Measurements from ENCODE around the gene SLC39A3.

DNA sequence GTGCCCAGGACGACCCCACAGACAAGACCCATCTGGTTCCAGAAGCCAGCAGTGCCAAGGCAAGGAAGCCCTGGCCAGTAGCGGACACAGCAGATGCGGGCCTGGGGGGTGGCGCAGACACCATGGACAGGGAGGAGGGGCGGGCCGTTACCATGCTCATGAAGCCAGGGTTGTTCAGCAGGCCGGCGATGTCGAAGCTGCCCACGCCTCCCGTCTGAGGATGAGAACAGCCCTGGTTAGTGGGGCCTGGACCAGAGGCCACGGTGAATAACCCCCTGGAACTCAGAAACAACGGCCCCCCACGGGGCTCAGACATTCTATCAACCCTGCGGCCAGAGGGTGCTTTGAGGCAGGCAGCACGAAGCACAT is 21.5 kb upstream of the SLC39A3 start:
- TF ChIP-seq, protein P1, sequence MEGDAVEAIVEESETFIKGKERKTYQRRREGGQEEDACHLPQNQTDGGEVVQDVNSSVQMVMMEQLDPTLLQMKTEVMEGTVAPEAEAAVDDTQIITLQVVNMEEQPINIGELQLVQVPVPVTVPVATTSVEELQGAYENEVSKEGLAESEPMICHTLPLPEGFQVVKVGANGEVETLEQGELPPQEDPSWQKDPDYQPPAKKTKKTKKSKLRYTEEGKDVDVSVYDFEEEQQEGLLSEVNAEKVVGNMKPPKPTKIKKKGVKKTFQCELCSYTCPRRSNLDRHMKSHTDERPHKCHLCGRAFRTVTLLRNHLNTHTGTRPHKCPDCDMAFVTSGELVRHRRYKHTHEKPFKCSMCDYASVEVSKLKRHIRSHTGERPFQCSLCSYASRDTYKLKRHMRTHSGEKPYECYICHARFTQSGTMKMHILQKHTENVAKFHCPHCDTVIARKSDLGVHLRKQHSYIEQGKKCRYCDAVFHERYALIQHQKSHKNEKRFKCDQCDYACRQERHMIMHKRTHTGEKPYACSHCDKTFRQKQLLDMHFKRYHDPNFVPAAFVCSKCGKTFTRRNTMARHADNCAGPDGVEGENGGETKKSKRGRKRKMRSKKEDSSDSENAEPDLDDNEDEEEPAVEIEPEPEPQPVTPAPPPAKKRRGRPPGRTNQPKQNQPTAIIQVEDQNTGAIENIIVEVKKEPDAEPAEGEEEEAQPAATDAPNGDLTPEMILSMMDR (conservative IDR thresholded peaks at IDR 0.05 in 1 of 2, IDR thresholded peaks at IDR 0.05 in 1 of 2; ENCODE audit: low read depth in 1 of 2, low read length in 2 of 2), result no peak
- TF ChIP-seq EZH2 (IDR thresholded peaks at IDR 0.05; ENCODE audit: low read length, missing control alignments), result no peak
